OCI-LY3 (cell line): ENCODE data around the gene GH2.
A peak's percentile ranks its signal among the peaks of the same experiment; 100 is the strongest.
"Not testable (repeated sequence)": the region's sequence is repeated elsewhere in the genome, so short reads cannot be mapped to it uniquely, and the experiment has no call there.

Experiments
- H2AFZ ChIP-seq: fragments of 200-600, 300-600 bp; shearing (Covaris generic); 2 replicates; pipeline ENCODE4 v1.6.0; 2014; ENCODE audit warnings: antibody characterized with exemption, low read depth, low read length
- H3K27ac ChIP-seq: fragments of 200-600, 300-600 bp; sonication (generic); 2 replicates; pipeline ENCODE4 v1.5.1; 2014; ENCODE audit warnings: mild to moderate bottlenecking, low read length, moderate library complexity, mixed read lengths
- H3K27me3 ChIP-seq: fragments of 200-600, 300-600 bp; sonication (generic); 2 replicates; pipeline ENCODE4 v1.6.1; 2014; ENCODE audit warnings: low read depth, low read length, mixed read lengths
- H3K36me3 ChIP-seq: fragments of 200-600, 300-600 bp; sonication (generic); replicated peaks from 2 replicates; pipeline ENCODE3; 2014; ENCODE audit warnings: low read depth, low read length, mixed read lengths
- H3K4me1 ChIP-seq: fragments of 300-600, 200-600 bp; sonication (generic); 2 replicates; pipeline ENCODE4 v1.6.1; 2014; ENCODE audit warnings: low read length, mixed read lengths
- H3K4me2 ChIP-seq: fragments of 200-600, 300-600 bp; sonication (generic); 2 replicates; pipeline ENCODE4 v1.6.1; 2014; ENCODE audit warnings: low read length, mixed read lengths
- H3K4me3 ChIP-seq: fragments of 300-600, 200-600 bp; sonication (generic); 2 replicates; pipeline ENCODE4 v1.5.1; 2014; ENCODE audit warnings: antibody characterized with exemption, mild to moderate bottlenecking, low read length, moderate library complexity
- H3K79me2 ChIP-seq: fragments of 300-600, 200-600 bp; shearing (Covaris generic); 2 replicates; pipeline ENCODE4 v1.6.1; 2014; ENCODE audit warnings: mild to moderate bottlenecking, low read length, mixed read lengths
- H3K9ac ChIP-seq: fragments of 300-600, 200-600 bp; shearing (Covaris generic); 2 replicates; pipeline ENCODE4 v1.6.0; 2014; ENCODE audit warnings: mild to moderate bottlenecking, low read length, moderate library complexity
- H3K9me3 ChIP-seq: fragments of 200-600, 300-600 bp; shearing (Covaris generic); 2 replicates; pipeline ENCODE4 v1.6.1; 2014; ENCODE audit warnings: low read length, mixed read lengths; ENCODE audit not compliant: insufficient read depth
- H4K20me1 ChIP-seq: fragments of 200-600, 300-600 bp; sonication (generic); 2 replicates; pipeline ENCODE4 v1.6.1; 2016; ENCODE audit warnings: low read length, mixed read lengths; ENCODE audit not compliant: insufficient read depth
- EZH2phosphoT487 ChIP-seq: fragments of 200-600 bp; shearing (Covaris generic); IDR thresholded peaks from 2 replicates; pipeline ENCODE4 v1.6.1; 2018; ENCODE audit warnings: antibody characterized with exemption, mixed run types, low read depth
- TF ChIP-seq, protein P1 (sequence below): fragments of 200-600, 300-600 bp; sonication (generic); IDR thresholded peaks from 2 replicates; pipeline ENCODE4 v1.5.1; 2014; ENCODE audit warnings: antibody characterized with exemption, low read length, low read depth

The GH2 gene

DNA sequence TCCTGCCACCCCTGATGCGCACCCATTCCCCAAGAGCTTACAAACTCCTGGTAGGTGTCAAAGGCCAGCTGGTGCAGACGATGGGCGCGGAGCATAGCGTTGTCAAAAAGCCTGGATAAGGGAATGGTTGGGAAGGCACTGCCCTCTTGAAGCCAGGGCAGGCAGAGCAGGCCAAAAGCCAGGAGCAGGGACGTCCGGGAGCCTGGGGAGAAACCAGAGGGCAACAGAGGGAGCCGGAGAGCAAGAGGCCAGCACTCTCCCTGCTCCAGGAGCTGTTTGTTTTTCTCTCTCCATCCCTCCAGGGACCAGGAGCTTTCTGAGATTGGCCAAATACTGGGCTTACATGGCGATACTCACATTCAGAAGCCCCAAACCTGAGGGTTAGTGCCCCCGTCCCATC lies 36.6 kb upstream of the GH2 start:
- H3K4me1 ChIP-seq, result peaks cover 62% of the 10 kb centered on the region
- H4K20me1 ChIP-seq, result no peaks in the 10 kb centered on the region
- no peaks in the 10 kb centered on the region for H3K9me3 ChIP-seq
- TF ChIP-seq, protein P1, sequence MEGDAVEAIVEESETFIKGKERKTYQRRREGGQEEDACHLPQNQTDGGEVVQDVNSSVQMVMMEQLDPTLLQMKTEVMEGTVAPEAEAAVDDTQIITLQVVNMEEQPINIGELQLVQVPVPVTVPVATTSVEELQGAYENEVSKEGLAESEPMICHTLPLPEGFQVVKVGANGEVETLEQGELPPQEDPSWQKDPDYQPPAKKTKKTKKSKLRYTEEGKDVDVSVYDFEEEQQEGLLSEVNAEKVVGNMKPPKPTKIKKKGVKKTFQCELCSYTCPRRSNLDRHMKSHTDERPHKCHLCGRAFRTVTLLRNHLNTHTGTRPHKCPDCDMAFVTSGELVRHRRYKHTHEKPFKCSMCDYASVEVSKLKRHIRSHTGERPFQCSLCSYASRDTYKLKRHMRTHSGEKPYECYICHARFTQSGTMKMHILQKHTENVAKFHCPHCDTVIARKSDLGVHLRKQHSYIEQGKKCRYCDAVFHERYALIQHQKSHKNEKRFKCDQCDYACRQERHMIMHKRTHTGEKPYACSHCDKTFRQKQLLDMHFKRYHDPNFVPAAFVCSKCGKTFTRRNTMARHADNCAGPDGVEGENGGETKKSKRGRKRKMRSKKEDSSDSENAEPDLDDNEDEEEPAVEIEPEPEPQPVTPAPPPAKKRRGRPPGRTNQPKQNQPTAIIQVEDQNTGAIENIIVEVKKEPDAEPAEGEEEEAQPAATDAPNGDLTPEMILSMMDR, result no peak
- TF ChIP-seq EZH2phosphoT487, result no peak
- H3K79me2 ChIP-seq, result no peaks in the 10 kb centered on the region
- no peaks in the 10 kb centered on the region for H3K36me3 ChIP-seq
- no peak overlapping the region for H2AFZ ChIP-seq
- H3K27ac ChIP-seq, result no peak overlapping the region
- no peak overlapping the region for H3K4me3 ChIP-seq
- H3K9ac ChIP-seq, result no peak overlapping the region
- H3K4me2 ChIP-seq, result no peak overlapping the region
- H3K27me3 ChIP-seq, result peaks cover 5% of the 10 kb centered on the region

DNA sequence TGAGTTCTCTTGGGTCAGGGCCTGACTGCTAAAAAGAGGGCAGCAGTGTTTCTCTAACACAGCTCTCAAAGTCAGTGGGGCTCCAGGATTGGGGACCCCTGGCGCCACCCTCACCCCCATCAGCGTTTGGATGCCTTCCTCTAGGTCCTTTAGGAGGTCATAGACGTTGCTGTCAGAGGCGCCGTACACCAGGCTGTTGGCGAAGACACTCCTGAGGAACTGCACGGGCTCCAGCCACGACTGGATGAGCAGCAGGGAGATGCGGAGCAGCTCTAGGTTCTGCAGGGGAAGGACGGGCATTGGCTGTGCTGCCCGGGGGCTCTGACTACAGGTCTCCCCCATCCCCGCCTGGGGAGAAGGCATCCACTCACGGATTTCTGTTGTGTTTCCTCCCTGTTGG lies 35.9 kb upstream of the GH2 start:
- H3K4me1 ChIP-seq, result peaks cover 55% of the 10 kb centered on the region
- no peak overlapping the region for H3K27ac ChIP-seq
- no peaks in the 10 kb centered on the region for H4K20me1 ChIP-seq
- TF ChIP-seq EZH2phosphoT487, result no peak
- TF ChIP-seq, protein P1, result no peak
- H3K36me3 ChIP-seq, result no peaks in the 10 kb centered on the region
- H3K9me3 ChIP-seq, result no peaks in the 10 kb centered on the region
- no peak overlapping the region for H3K4me2 ChIP-seq
- H3K79me2 ChIP-seq, result no peaks in the 10 kb centered on the region
- H3K9ac ChIP-seq, result no peak overlapping the region
- no peak overlapping the region for H2AFZ ChIP-seq
- H3K27me3 ChIP-seq, result peaks cover 5% of the 10 kb centered on the region
- H3K4me3 ChIP-seq, result no peak overlapping the region

DNA sequence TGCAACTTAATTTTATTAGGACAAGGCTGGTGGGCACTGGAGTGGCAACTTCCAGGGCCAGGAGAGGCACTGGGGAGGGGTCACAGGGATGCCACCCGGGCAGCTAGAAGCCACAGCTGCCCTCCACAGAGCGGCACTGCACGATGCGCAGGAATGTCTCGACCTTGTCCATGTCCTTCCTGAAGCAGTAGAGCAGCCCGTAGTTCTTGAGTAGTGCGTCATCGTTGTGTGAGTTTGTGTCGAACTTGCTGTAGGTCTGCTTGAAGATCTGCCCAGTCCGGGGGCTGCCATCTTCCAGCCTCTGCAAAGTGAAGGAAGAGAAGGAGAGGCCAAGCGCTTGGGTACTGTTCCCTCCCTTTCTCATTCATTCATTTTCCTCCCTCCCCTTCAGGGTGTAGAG lies 35.5 kb upstream of the GH2 start:
- H3K4me1 ChIP-seq, result peaks cover 51% of the 10 kb centered on the region
- not testable (repeated sequence) for H3K79me2 ChIP-seq, H3K9me3 ChIP-seq, H3K36me3 ChIP-seq, H4K20me1 ChIP-seq, H3K27me3 ChIP-seq, H2AFZ ChIP-seq, H3K9ac ChIP-seq, H3K4me2 ChIP-seq, H3K4me3 ChIP-seq, H3K27ac ChIP-seq

DNA sequence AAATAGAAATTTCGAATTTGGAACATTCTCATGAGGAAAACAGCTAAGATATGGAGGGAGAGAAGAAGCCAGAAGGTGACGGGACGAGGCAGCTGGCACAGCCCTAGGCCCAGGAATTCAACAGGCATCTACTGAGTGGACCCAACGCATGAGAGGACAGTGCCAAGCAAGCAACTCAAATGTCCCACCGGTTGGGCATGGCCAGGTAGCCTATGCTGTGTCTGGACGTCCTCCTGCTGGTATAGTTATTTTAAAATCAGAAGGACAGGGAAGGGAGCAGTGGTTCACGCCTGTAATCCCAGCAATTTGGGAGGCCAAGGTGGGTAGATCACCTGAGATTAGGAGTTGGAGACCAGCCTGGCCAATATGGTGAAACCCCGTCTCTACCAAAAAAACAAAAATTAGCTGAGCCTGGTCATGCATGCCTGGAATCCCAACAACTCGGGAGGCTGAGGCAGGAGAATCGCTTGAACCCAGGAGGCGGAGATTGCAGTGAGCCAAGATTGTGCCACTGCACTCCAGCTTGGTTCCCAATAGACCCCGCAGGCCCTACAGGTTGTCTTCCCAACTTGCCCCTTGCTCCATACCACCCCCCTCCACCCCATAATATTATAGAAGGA lies 34.9 kb upstream of the GH2 start:
- Histone ChIP-seq H3K27ac (no peak overlapping the region), H3K4me2 (no peak overlapping the region; the same call in 1 of the 2 replicates), H2AFZ (no peak overlapping the region), H3K9ac (no peak overlapping the region), H3K9me3 (no peaks in the 10 kb centered on the region), H4K20me1 (no peaks in the 10 kb centered on the region), H3K79me2 (no peaks in the 10 kb centered on the region), H3K27me3 (peaks cover 5% of the 10 kb centered on the region), H3K4me3 (no peak overlapping the region), H3K36me3 (no peaks in the 10 kb centered on the region), H3K4me1 (peaks cover 50% of the 10 kb centered on the region)
- TF ChIP-seq EZH2phosphoT487, result no peak
- TF ChIP-seq, protein P1, result no peak

DNA sequence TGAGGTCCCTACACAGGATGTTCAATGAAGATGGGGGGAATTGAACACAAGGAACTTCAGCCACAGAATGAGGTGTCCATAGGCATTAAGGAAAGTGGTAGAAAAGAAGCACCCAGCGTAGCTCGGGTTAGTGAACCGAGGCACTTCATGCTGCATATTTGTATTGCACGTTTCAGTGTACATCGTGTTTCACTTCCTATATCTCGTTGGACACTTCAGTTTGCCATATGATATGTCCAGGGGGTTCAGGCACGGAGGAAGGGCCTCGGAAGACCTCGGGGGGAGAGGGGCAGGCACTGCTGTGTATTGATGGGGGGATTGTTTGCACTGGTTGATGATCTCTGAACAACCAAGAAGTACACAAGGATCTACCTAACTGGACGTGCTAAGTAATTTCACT lies 34.0 kb upstream of the GH2 start:
- peak overlapping the region; percentile 47 for H3K4me3 ChIP-seq

More for the DNA sequence above, 34.0 kb upstream of the GH2 start:
- H3K79me2 ChIP-seq, H3K27ac ChIP-seq, H2AFZ ChIP-seq, H4K20me1 ChIP-seq, H3K9me3 ChIP-seq, H3K36me3 ChIP-seq, H3K9ac ChIP-seq, H3K27me3 ChIP-seq: not testable (repeated sequence)
- Histone ChIP-seq H3K4me2 (peak overlapping the region; percentile 67), H3K4me1 (peaks cover 42% of the 10 kb centered on the region)
